OCI-LY7 (cell line): Measurements from ENCODE around the gene CDX4. TPM values are rescaled to one million over a fixed set of nuclear protein-coding genes. Genes with fewer than 3 reads are reported as not detected.

ENCODE experiments used
- Bru-seq: library from RNA; stranded (reverse); fragments of 400-500 nt; gene quantifications from one replicate; lab custom pipeline; 2021; lab: Mats Ljungman, UMichigan
- BruChase-seq, 2 experiments: library from RNA; stranded (reverse); fragments of 400-500 nt; gene quantifications; one replicate each; lab custom pipeline; 2021; lab: Mats Ljungman, UMichigan
- BruUV-seq: library from RNA; stranded (reverse); fragments of 400-500 nt; replicated peaks from 2 replicates; lab custom pipeline; 2021; lab: Mats Ljungman, UMichigan
- CTCF ChIA-PET: fragments of 300-600 bp; sonication (Branson Sonifier 250); formaldehyde crosslinking; loops from one replicate; lab custom pipeline; 2022; ENCODE audit warnings: antibody characterized with exemption; ENCODE audit not compliant: unreplicated experiment; lab: Charles Lee
- POLR2A ChIA-PET: fragments of 300-600 bp; sonication (Branson Sonifier 250); formaldehyde crosslinking; loops from one replicate; lab custom pipeline; 2022; ENCODE audit warnings: antibody characterized with exemption; lab: Charles Lee
- DNase-seq: peaks from one replicate; pipeline ENCODE4 v3.0.0-alpha.2; 2015; ENCODE audit warnings: low spot score
- H2AFZ ChIP-seq: fragments of 200-600 bp; sonication (generic), shearing (Covaris generic); 2 replicates; pipeline ENCODE4 v1.6.1; 2014; ENCODE audit warnings: mild to moderate bottlenecking, antibody characterized with exemption, low read length, moderate library complexity
- H3K27ac ChIP-seq: fragments of 200-600 bp; sonication (generic); 2 replicates; pipeline ENCODE4 v1.5.1; 2014; ENCODE audit warnings: mixed run types, low read depth, mild to moderate bottlenecking, moderate library complexity, low read length, inconsistent platforms; ENCODE audit not compliant: poor library complexity, severe bottlenecking
- H3K36me3 ChIP-seq: fragments of 200-600 bp; sonication (generic); 2 replicates; pipeline ENCODE4 v1.6.1; 2014; ENCODE audit warnings: mild to moderate bottlenecking, antibody characterized with exemption, low read length, moderate library complexity, mixed read lengths; ENCODE audit not compliant: insufficient read depth
- H3K4me1 ChIP-seq: fragments of 200-600 bp; sonication (generic); 2 replicates; pipeline ENCODE4 v1.5.1; 2014; ENCODE audit warnings: mild to moderate bottlenecking, low read length; ENCODE audit not compliant: insufficient read depth, poor library complexity, severe bottlenecking
- H3K4me2 ChIP-seq: fragments of 200-600 bp; sonication (generic); 2 replicates; pipeline ENCODE4 v1.6.1; 2014; ENCODE audit warnings: mild to moderate bottlenecking, low read length
- H3K4me3 ChIP-seq: fragments of 200-600 bp; sonication (generic); 2 replicates; pipeline ENCODE4 v1.5.1; 2014; ENCODE audit warnings: mild to moderate bottlenecking, low read depth, low read length; ENCODE audit not compliant: poor library complexity, severe bottlenecking
- H3K79me2 ChIP-seq: fragments of 200-600 bp; sonication (generic); 2 replicates; pipeline ENCODE4 v1.6.1; 2016; ENCODE audit warnings: low read depth, mild to moderate bottlenecking, low read length, moderate library complexity, mixed read lengths; ENCODE audit not compliant: insufficient read depth
- H3K9me2 ChIP-seq: fragments of 200-600 bp; sonication (generic); 2 replicates; pipeline ENCODE4 v1.6.1; 2016; ENCODE audit warnings: mild to moderate bottlenecking, low read length, mixed read lengths; ENCODE audit not compliant: insufficient read depth
- H3K9me3 ChIP-seq: fragments of 200-600 bp; sonication (generic); 2 replicates; pipeline ENCODE4 v1.6.1; 2014; ENCODE audit warnings: mild to moderate bottlenecking, mixed run types, low read length, mixed read lengths
- H4K20me1 ChIP-seq: fragments of 200-600 bp; sonication (generic); 2 replicates; pipeline ENCODE4 v1.6.1; 2014; ENCODE audit warnings: mild to moderate bottlenecking, antibody characterized with exemption, low read length, moderate library complexity, mixed read lengths; ENCODE audit not compliant: insufficient read depth
- EZH2phosphoT487 ChIP-seq: fragments of 200-600 bp; sonication (generic); IDR thresholded peaks from 2 replicates; pipeline ENCODE4 v1.6.1; 2018; ENCODE audit warnings: low read depth, borderline replicate concordance, mild to moderate bottlenecking, mixed run types, antibody characterized with exemption, low read length, moderate library complexity, mixed read lengths
- intact Hi-C: fragments of 100-400 bp; cut with micrococcal nuclease; formaldehyde crosslinking; loops from one replicate; pipeline ENCODE4 v1.10.0; 2022; ENCODE audit not compliant: unreplicated experiment
- long read RNA-seq: library from polyadenylated mRNA; stranded (forward); transcript quantifications from one replicate; pipeline ENCODE4 v2.0.0, GENCODE V29; 2022
- total RNA-seq, 2 experiments: library from RNA; depleted of rRNA in 1 of 2; stranded (reverse); fragments of >200 nt in 1 of 2; shearing (Covaris generic) in 1 of 2; gene quantifications; 2 replicates each; pipeline ENCODE4 v1.2.3, GENCODE V29; 2014 to 2022
- TF ChIP-seq, protein P1 (sequence below): fragments of 200-600 bp; sonication (generic); conservative IDR thresholded peaks from 2 replicates; pipeline ENCODE4 v1.5.1; 2014; ENCODE audit warnings: mild to moderate bottlenecking, antibody characterized with exemption, low read length, moderate library complexity, mixed read lengths

The CDX4 gene, protein sequence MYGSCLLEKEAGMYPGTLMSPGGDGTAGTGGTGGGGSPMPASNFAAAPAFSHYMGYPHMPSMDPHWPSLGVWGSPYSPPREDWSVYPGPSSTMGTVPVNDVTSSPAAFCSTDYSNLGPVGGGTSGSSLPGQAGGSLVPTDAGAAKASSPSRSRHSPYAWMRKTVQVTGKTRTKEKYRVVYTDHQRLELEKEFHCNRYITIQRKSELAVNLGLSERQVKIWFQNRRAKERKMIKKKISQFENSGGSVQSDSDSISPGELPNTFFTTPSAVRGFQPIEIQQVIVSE
- not detected in 2 replicates for total RNA-seq (2014; rRNA removed; shearing (Covaris generic))
- total RNA-seq (2022), result not detected in 2 replicates
- Bru-seq, nascent RNA, result not detected
- not detected for BruChase-seq, experiment 1, labeled RNA remaining after a 6-hour chase
- not detected for BruChase-seq, experiment 2, labeled RNA remaining after a 2-hour chase
- long read RNA-seq, result 0 reads

DNA sequence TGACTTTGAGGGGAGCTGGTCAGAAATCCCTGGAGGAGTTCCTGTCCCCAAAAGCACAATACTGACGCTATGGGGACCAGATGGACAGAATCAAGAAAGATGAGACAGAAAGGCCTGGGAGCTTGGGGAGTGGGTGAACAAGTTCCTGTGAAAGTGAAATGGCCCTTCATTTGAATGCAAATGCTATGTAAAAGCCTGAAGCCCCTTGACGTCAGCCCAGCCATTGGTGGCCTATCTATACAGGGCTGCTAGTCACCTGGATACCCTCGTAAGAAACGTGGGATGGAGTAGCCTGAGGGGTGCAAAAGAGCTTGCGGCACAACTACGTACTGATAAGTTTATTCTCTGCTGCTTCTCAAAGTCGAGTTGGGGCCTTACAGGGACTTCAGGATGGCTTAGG, at the start of gene CDX4:
TSS of gene CDX4 (plus strand) at position 223 of the 400 bp plus-strand sequence. CDS start 201 bp downstream, outside the sequence.
- intact Hi-C loops, result no loop called here
- CTCF ChIA-PET, result no interaction called here

GRCh38 chrX:73398185-73398914, 48.5 kb upstream of the CDX4 start:
- Histone ChIP-seq H3K4me3 (no peak overlapping the region), H3K27ac (no peak overlapping the region), H4K20me1 (no peaks in the 10 kb centered on the region), H3K4me2 (no peak overlapping the region), H3K9me3 (no peaks in the 10 kb centered on the region), H2AFZ (no peak overlapping the region), H3K4me1 (no peaks in the 10 kb centered on the region), H3K9me2 (no peaks in the 10 kb centered on the region), H3K36me3 (no peaks in the 10 kb centered on the region), H3K79me2 (no peaks in the 10 kb centered on the region)
- BruUV-seq, result no TSS peak
- intact Hi-C loops, result no loop called here
- ChIA-PET CTCF (no interaction called here), POLR2A (no interaction called here)
- DNase-seq, result no peak
- TF ChIP-seq EZH2phosphoT487, result no peak
- TF ChIP-seq, protein P1, sequence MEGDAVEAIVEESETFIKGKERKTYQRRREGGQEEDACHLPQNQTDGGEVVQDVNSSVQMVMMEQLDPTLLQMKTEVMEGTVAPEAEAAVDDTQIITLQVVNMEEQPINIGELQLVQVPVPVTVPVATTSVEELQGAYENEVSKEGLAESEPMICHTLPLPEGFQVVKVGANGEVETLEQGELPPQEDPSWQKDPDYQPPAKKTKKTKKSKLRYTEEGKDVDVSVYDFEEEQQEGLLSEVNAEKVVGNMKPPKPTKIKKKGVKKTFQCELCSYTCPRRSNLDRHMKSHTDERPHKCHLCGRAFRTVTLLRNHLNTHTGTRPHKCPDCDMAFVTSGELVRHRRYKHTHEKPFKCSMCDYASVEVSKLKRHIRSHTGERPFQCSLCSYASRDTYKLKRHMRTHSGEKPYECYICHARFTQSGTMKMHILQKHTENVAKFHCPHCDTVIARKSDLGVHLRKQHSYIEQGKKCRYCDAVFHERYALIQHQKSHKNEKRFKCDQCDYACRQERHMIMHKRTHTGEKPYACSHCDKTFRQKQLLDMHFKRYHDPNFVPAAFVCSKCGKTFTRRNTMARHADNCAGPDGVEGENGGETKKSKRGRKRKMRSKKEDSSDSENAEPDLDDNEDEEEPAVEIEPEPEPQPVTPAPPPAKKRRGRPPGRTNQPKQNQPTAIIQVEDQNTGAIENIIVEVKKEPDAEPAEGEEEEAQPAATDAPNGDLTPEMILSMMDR, result no peak

More for the DNA sequence above, at the start of gene CDX4:
- DNase-seq, result no peak
- Histone ChIP-seq H3K9me2 (no peaks in the 10 kb centered on the region), H4K20me1 (no peaks in the 10 kb centered on the region), H2AFZ (no peak within 1 kb of the TSS), H3K9me3 (no peaks in the 10 kb centered on the region), H3K27ac (no peak within 1 kb of the TSS), H3K79me2 (no peaks in the 10 kb centered on the region), H3K4me3 (no peak within 1 kb of the TSS), H3K4me1 (no peaks in the 10 kb centered on the region), H3K4me2 (no peak within 1 kb of the TSS), H3K36me3 (no peaks in the 10 kb centered on the region)
- POLR2A ChIA-PET, result no interaction called here
- TF ChIP-seq EZH2phosphoT487, result no peak
- TF ChIP-seq, protein P1, result no peak
- no TSS peak for BruUV-seq
